Smooth muscle cell (in vitro differentiated cells): ENCODE data around the gene ZFPM1. TPM values are rescaled to one million over a fixed set of nuclear protein-coding genes. Genes with fewer than 3 reads are reported as not detected.

Experiments
- DNase-seq: peaks from one replicate; lab custom pipeline; 2025; ENCODE audit not compliant: unreplicated experiment; lab: John Stamatoyannopoulos, UW
- H2AFZ ChIP-seq: fragments of 200-600 bp; sonication (generic); 2 replicates; pipeline ENCODE4 v1.6.0; 2016; ENCODE audit warnings: antibody characterized with exemption, low read depth, mild to moderate bottlenecking
- H3F3A ChIP-seq: fragments of 200-600 bp; sonication (generic); 2 replicates; pipeline ENCODE4 v1.6.0; 2017; ENCODE audit warnings: antibody characterized with exemption, low read depth
- H3K27ac ChIP-seq: fragments of 200-600 bp; sonication (generic); 2 replicates; pipeline ENCODE4 v1.5.1; 2016; ENCODE audit warnings: low read depth, mild to moderate bottlenecking
- H3K27me3 ChIP-seq: fragments of 200-600 bp; sonication (generic); 2 replicates; pipeline ENCODE4 v1.6.1; 2016; ENCODE audit warnings: low read depth, mild to moderate bottlenecking
- H3K36me3 ChIP-seq: fragments of 200-600 bp; sonication (generic); 2 replicates; pipeline ENCODE4 v1.5.1; 2016; ENCODE audit warnings: low read depth
- H3K4me1 ChIP-seq: fragments of 200-600 bp; sonication (generic); 2 replicates; pipeline ENCODE4 v1.5.1; 2016; ENCODE audit warnings: low read depth
- H3K4me2 ChIP-seq: fragments of 200-600 bp; sonication (generic); 2 replicates; pipeline ENCODE4 v1.6.0; 2016; ENCODE audit warnings: mild to moderate bottlenecking
- H3K4me3 ChIP-seq: fragments of 200-600 bp; sonication (generic); 2 replicates; pipeline ENCODE4 v1.5.1; 2016; ENCODE audit warnings: mild to moderate bottlenecking
- H3K79me2 ChIP-seq: fragments of 200-600 bp; sonication (generic); 2 replicates; pipeline ENCODE4 v1.6.0; 2016; ENCODE audit warnings: low read depth, mild to moderate bottlenecking
- H3K9ac ChIP-seq: fragments of 200-600 bp; sonication (generic); 2 replicates; pipeline ENCODE4 v1.6.0; 2016; ENCODE audit warnings: low read depth
- H3K9me3 ChIP-seq: fragments of 200-600 bp; sonication (generic); replicated peaks from 2 replicates; pipeline ENCODE4 v1.5.1; 2016; ENCODE audit warnings: low read depth
- H4K20me1 ChIP-seq: fragments of 200-600 bp; sonication (generic); 2 replicates; pipeline ENCODE4 v1.6.0; 2016; ENCODE audit warnings: low read depth
- WGBS: methylation state at CpG from one replicate; pipeline ENCODE4 v1.1.7; 2016; ENCODE audit warnings: low lambda C conversion rate; 5-methylcytosine and 5-hydroxymethylcytosine counted together
- polyA plus RNA-seq: library from polyadenylated mRNA; unstranded; fragments of >200 nt; fragmentation: Nextera tagmentation; extraction: Ambion mirVana; gene quantifications from 2 replicates; pipeline ENCODE4 v1.2.1, GENCODE V29; 2016
- total RNA-seq: library from RNA; depleted of rRNA; stranded (reverse); fragments of >200 nt; gene quantifications from 2 replicates; pipeline ENCODE4 v1.2.3, GENCODE V29; 2014
- TF ChIP-seq, protein P1 (sequence below): fragments of 200-600 bp; sonication (generic); IDR thresholded peaks from 2 replicates; pipeline ENCODE4 v1.5.1; 2017; ENCODE audit warnings: borderline replicate concordance, mild to moderate bottlenecking, antibody characterized with exemption; ENCODE audit not compliant: insufficient read depth, poor library complexity, severe bottlenecking

ZFPM1 gene
- total and polyA plus RNA-seq, 2 experiments from 2014 or later: 0.99 to 4.9 TPM

DNA sequence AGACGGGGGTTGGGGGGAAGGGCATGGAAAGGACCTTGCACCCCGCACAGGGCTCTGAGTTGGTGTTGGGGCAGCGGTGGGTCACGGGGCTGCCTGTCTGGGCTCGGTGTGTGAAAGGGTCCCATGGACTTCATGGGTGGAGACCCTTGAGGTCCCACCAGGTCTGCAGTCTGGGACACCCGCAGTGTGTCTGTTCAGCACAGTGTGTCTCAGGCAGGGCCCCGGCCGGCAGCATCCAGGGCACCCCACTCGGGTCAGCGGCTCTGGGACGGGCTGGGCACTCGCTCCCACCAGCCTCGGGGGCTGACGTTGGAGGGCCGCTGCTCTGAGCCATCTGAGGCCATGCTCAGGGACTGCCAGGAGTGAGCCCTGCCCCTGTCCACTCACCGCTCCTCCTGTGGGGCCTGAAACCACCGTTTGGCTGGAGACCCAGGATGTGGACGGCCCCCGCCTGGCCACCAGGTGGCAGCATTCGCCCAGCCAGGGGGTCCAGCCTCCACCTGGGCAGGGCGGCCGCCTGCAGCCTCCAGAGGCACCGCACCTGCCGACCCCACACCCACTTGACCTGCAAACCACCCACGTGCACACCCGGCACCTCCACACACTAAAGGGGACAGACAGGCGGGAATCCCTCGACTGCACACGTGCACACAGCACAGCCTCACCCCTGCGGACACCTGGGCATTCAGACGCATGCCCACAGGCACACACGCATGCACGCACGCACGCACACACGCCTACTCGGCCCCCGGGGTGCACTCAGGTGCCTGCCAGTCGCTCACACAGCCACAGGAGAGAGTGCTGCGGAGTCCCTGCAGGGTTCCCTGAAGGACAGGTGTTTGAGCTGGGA is 10.1 kb upstream of the ZFPM1 start:
- no peaks in the 10 kb centered on the region for H4K20me1 ChIP-seq
- no peaks in the 10 kb centered on the region for H3K9me3 ChIP-seq
- H3K79me2 ChIP-seq: no peaks in the 10 kb centered on the region
- 49% methylated on average over 36 of the region's 40 CpGs for WGBS
- no peak overlapping the region for H3K9ac ChIP-seq
- TF ChIP-seq, protein P1, sequence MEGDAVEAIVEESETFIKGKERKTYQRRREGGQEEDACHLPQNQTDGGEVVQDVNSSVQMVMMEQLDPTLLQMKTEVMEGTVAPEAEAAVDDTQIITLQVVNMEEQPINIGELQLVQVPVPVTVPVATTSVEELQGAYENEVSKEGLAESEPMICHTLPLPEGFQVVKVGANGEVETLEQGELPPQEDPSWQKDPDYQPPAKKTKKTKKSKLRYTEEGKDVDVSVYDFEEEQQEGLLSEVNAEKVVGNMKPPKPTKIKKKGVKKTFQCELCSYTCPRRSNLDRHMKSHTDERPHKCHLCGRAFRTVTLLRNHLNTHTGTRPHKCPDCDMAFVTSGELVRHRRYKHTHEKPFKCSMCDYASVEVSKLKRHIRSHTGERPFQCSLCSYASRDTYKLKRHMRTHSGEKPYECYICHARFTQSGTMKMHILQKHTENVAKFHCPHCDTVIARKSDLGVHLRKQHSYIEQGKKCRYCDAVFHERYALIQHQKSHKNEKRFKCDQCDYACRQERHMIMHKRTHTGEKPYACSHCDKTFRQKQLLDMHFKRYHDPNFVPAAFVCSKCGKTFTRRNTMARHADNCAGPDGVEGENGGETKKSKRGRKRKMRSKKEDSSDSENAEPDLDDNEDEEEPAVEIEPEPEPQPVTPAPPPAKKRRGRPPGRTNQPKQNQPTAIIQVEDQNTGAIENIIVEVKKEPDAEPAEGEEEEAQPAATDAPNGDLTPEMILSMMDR: peak; percentile 93
- H3K36me3 ChIP-seq: no peaks in the 10 kb centered on the region
- no peak overlapping the region for H3K4me2 ChIP-seq
- H3K27ac ChIP-seq: no peak overlapping the region
- H3K4me1 ChIP-seq: no peaks in the 10 kb centered on the region
- H3F3A ChIP-seq: no peaks in the 10 kb centered on the region
- peak; percentile 39 for DNase-seq
- no peak overlapping the region for H2AFZ ChIP-seq
- H3K4me3 ChIP-seq: no peak overlapping the region
- H3K27me3 ChIP-seq: no peaks in the 10 kb centered on the region

DNA sequence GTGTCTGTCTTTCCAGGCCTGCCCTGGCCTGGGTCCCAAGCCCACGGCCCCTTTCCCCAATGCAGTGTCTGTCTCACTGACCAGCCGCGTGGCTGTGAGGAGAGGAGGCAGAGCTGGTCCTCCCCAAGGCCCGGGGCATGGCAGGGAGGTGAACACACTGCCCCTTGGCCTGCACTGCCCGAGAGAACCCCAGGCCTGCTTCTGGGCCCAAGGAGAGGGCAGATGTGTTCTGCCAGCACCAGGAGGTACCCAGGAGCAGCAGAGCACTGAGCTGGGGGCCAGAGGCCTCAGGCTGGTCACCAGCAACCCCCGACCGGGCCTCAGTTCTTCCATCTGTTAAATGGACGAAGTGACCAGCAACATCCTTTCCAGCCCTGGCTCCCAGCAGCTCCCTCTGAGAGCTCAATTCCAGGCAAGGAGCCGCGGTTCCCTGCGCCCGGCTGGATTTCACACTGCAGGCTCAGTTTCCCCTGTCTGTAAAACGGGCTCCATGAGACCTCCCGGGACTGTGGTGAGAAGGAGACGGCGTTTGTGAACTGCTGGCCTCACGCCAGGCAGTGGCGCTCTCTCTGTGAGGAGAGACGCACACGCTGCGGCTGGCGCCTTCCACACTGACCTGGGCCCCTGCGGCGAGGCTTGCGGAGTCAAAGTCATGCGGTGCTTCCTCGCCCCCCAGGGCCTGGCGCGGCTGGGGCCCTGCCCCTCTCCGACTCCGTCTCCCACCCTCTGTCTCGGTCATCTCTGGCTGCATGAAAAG is 8.1 kb upstream of the ZFPM1 start:
- WGBS: 86% methylated on average over 32 of the region's 32 CpGs
- no peak for DNase-seq
- Histone ChIP-seq H3K27me3 (no peaks in the 10 kb centered on the region), H3K4me3 (no peak overlapping the region), H4K20me1 (no peaks in the 10 kb centered on the region), H3K4me1 (no peaks in the 10 kb centered on the region), H3K36me3 (no peaks in the 10 kb centered on the region), H3K9me3 (no peaks in the 10 kb centered on the region), H3K4me2 (no peak overlapping the region), H3K27ac (no peak overlapping the region), H2AFZ (no peak overlapping the region), H3K9ac (no peak overlapping the region), H3K79me2 (no peaks in the 10 kb centered on the region), H3F3A (no peaks in the 10 kb centered on the region)
- TF ChIP-seq, protein P1: no peak

DNA sequence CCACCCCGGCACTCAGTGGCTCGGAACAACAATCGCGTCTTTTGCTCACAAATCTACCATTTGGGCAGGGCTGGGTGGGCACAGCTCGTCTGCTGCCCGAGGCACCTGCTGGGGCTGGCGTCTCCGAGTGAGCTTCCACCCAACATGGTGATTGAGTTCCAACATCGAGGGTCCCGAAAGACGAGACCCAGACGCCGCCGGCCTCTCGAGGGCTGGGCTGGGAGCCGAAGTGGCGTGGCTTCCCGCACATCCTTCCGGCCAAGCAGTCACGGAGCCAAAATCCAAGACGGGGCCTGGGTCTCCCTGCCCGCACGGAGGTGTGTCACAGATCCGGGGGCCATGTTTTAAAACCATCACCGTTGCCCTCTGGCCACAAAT is 7.5 kb upstream of the ZFPM1 start:
- Histone ChIP-seq H4K20me1 (no peaks in the 10 kb centered on the region), H3F3A (no peaks in the 10 kb centered on the region), H3K4me1 (no peaks in the 10 kb centered on the region), H3K27ac (no peak overlapping the region), H3K27me3 (no peaks in the 10 kb centered on the region), H3K36me3 (no peaks in the 10 kb centered on the region), H3K4me2 (no peak overlapping the region), H3K9ac (no peak overlapping the region), H3K9me3 (no peaks in the 10 kb centered on the region), H3K79me2 (no peaks in the 10 kb centered on the region), H2AFZ (no peak overlapping the region), H3K4me3 (no peak overlapping the region)
- TF ChIP-seq, protein P1: no peak
- no peak for DNase-seq
- WGBS: 92% methylated on average over 25 of the region's 25 CpGs
